K562 (cell line): ENCODE results near the gene EMD. TPM values are rescaled to one million over a fixed set of nuclear protein-coding genes. Genes with fewer than 3 reads are reported as not detected.

ENCODE experiments used
- ATF3 ChIP-seq, 2 experiments: fragments of 450-650 bp in 1 of 2; sonication (generic) in 1 of 2; formaldehyde crosslinking in 1 of 2; IDR thresholded peaks in 1 of 2; conservative IDR thresholded peaks in 1 of 2; 2 replicates each; pipeline versions ENCODE4 v1.6.1 to v1.8.1; 2016 to 2023; ENCODE audit warnings: mild to moderate bottlenecking in 2 of 2, moderate library complexity in 2 of 2, inconsistent platforms in 1 of 2, missing genetic modification reagents in 1 of 2
- CBX8 ChIP-seq: fragments of 200-600 bp; sonication (generic); IDR thresholded peaks from 2 replicates; pipeline ENCODE4 v1.6.1; 2012; ENCODE audit warnings: borderline replicate concordance, mixed run types, low read depth, mild to moderate bottlenecking, moderate library complexity, mixed read lengths, low read length, control low read depth, inconsistent platforms; ENCODE audit not compliant: poor library complexity, severe bottlenecking; ENCODE audit errors: extremely low read depth
- ELF4 ChIP-seq: fragments of 450-650 bp; formaldehyde crosslinking; IDR thresholded peaks from 2 replicates; pipeline ENCODE4 v1.4.0; 2022; ENCODE audit warnings: missing genetic modification characterization
- KAT2B ChIP-seq: IDR thresholded peaks from one replicate; pipeline ENCODE4 v1.6.1; 2012; ENCODE audit warnings: low read depth, mild to moderate bottlenecking, control low read depth, inconsistent platforms, low read length, moderate library complexity
- KLF13 ChIP-seq: fragments of 450-650 bp; IDR thresholded peaks from 2 replicates; pipeline ENCODE4 v1.6.1; 2016; ENCODE audit warnings: missing genetic modification characterization, low read depth, mild to moderate bottlenecking, missing compliant biosample characterization, moderate library complexity, borderline replicate concordance
- LARP7 ChIP-seq: fragments of 450-650 bp; IDR thresholded peaks from 2 replicates; pipeline ENCODE4 v1.6.1; 2016
- MECOM ChIP-seq: fragments of 250-450 bp; sonication (Bioruptor Pico); IDR thresholded peaks from 2 replicates; pipeline ENCODE4 v1.8.0; 2022; ENCODE audit warnings: inconsistent platforms
- MED1 ChIP-seq: sonication (generic); formaldehyde crosslinking; IDR thresholded peaks from 2 replicates; pipeline ENCODE4 v1.8.1; 2023; ENCODE audit warnings: missing genetic modification reagents, borderline replicate concordance
- MLX ChIP-seq, 2 experiments: fragments of 450-650 bp in 1 of 2; sonication (generic) in 1 of 2; formaldehyde crosslinking; conservative IDR thresholded peaks; 2 replicates each; pipeline versions ENCODE4 v1.4.0 to v1.8.1; 2020 to 2022; ENCODE audit warnings: mild to moderate bottlenecking in 1 of 2, missing genetic modification reagents in 1 of 2
- MTA1 ChIP-seq: fragments of 450-650 bp; IDR thresholded peaks from 2 replicates; pipeline ENCODE4 v1.6.1; 2017; ENCODE audit warnings: borderline replicate concordance
- MTA3 ChIP-seq: fragments of 450-650 bp; formaldehyde crosslinking; IDR thresholded peaks from 2 replicates; pipeline ENCODE4 v1.6.1; 2017; ENCODE audit warnings: mild to moderate bottlenecking, borderline replicate concordance
- NFYB ChIP-seq: IDR thresholded peaks from 2 replicates; pipeline ENCODE4 v1.6.1; 2011; ENCODE audit warnings: mild to moderate bottlenecking, moderate library complexity; ENCODE audit not compliant: insufficient read length; ENCODE audit errors: extremely low read depth
- POLR2AphosphoS5 ChIP-seq: IDR thresholded peaks from 2 replicates; pipeline ENCODE4 v1.6.1; 2011; ENCODE audit warnings: mild to moderate bottlenecking, low read depth, low read length, moderate library complexity; ENCODE audit not compliant: control insufficient read depth, insufficient read depth
- POLR2G ChIP-seq: fragments of 200-400 bp; formaldehyde crosslinking; IDR thresholded peaks from 2 replicates; pipeline ENCODE4 v1.6.1; 2017; ENCODE audit warnings: low read depth, mild to moderate bottlenecking, antibody characterized with exemption, low read length, moderate library complexity
- PURB ChIP-seq: sonication (generic); formaldehyde crosslinking; IDR thresholded peaks from 2 replicates; pipeline ENCODE4 v1.9.0; 2021; ENCODE audit warnings: low read depth, mild to moderate bottlenecking, missing genetic modification reagents
- RBM17 ChIP-seq: fragments of 200-400 bp; formaldehyde crosslinking; IDR thresholded peaks from 2 replicates; pipeline ENCODE4 v1.6.1; 2017; ENCODE audit warnings: low read depth, mild to moderate bottlenecking, low read length, borderline replicate concordance
- STAG1 ChIP-seq: sonication (generic); formaldehyde crosslinking; IDR thresholded peaks from 2 replicates; pipeline ENCODE4 v1.5.0; 2020; ENCODE audit warnings: missing genetic modification reagents, borderline replicate concordance
- TAF9B ChIP-seq: fragments of 450-650 bp; IDR thresholded peaks from 2 replicates; pipeline ENCODE4 v1.6.1; 2018; ENCODE audit warnings: mild to moderate bottlenecking; ENCODE audit not compliant: partially characterized antibody
- TGIF2 ChIP-seq: sonication (generic); formaldehyde crosslinking; IDR thresholded peaks from 2 replicates; pipeline ENCODE4 v1.8.1; 2022; ENCODE audit warnings: mild to moderate bottlenecking, missing genetic modification reagents, moderate library complexity
- ZBTB26 ChIP-seq: fragments of 450-650 bp; formaldehyde crosslinking; IDR thresholded peaks from 2 replicates; pipeline ENCODE4 v1.4.0; 2022; ENCODE audit warnings: missing genetic modification characterization
- ZBTB33 ChIP-seq: sonication (generic); formaldehyde crosslinking; IDR thresholded peaks from 2 replicates; pipeline ENCODE4 v1.8.1; 2023; ENCODE audit warnings: mild to moderate bottlenecking, missing genetic modification reagents
- ZNF79 ChIP-seq: fragments of 250-450 bp; sonication (Bioruptor Pico); IDR thresholded peaks from 2 replicates; pipeline ENCODE4 v1.4.0; 2020; ENCODE audit warnings: low read depth, mild to moderate bottlenecking, moderate library complexity
- polyA plus RNA-seq, 8 experiments: library from polyadenylated mRNA; depleted of rRNA in 4 of 8; stranded (reverse) in 5 of 8; unstranded in 3 of 8; fragments of >200 nt; fragmentation: Nextera tagmentation in 2 of 8; fragmentation: Illumina TruSeq in 1 of 8; extraction: Ambion mirVana in 2 of 8; extraction: Trizol in 1 of 8; gene quantifications; 2 replicates each; pipeline versions ENCODE4 v1.2.1 to v1.2.3, GENCODE V29; 2011 to 2014; ENCODE audit warnings: inconsistent platforms in 1 of 8, missing spikeins in 1 of 8
- total RNA-seq, 7 experiments: library from RNA; depleted of rRNA in 6 of 7; stranded (reverse); fragments of >200 nt in 6 of 7; fragmentation: Illumina TruSeq in 2 of 7; extraction: Trizol in 2 of 7; gene quantifications; 2 replicates each; pipeline versions ENCODE4 v1.2.1 to v1.2.3, GENCODE V29; 2011 to 2021; ENCODE audit warnings: low replicate concordance in 1 of 7

Gene EMD
- total and polyA plus RNA-seq, 9 of the 15 experiments (the other 6 are each of a cell fraction or from before 2014, with no cell fraction given): 2.3 to 206 (median 61.9) TPM

- TF ChIP-seq POLR2G (peak; percentile 86), TGIF2 (CRISPR knock-in tag) (no peak), CBX8 (no peak), PURB (CRISPR knock-in tag) (no peak), MECOM (CRISPR knock-in tag) (no peak), NFYB (peak; percentile 89), MTA1 (no peak), KLF13 (tag) (no peak), ZBTB26 (CRISPR knock-in tag) (no peak), RBM17 (no peak), MTA3 (peak; percentile 71), ZBTB33 (no peak), ELF4 (CRISPR knock-in tag) (no peak), MED1 (CRISPR knock-in tag) (no peak), LARP7 (no peak), ZNF79 (CRISPR knock-in tag) (no peak), STAG1 (CRISPR knock-in tag) (no peak), TAF9B (no peak), MLX (CRISPR knock-in tag; conservative IDR thresholded peaks at IDR 0.05) (no peak), POLR2AphosphoS5 (no peak), KAT2B (no peak), ATF3 (IDR thresholded peaks at IDR 0.05) (no peak), ATF3 (CRISPR knock-in tag; conservative IDR thresholded peaks at IDR 0.05) (no peak)
Observed at GRCh38 chrX:154428176-154429171, 49.4 kb downstream of the EMD start, which contains the start of gene ATP6AP1 (continued).
